Heart left ventricle (tissue), 16 donors: Measurements from ENCODE around the gene BEST1. TPM values are rescaled to one million over a fixed set of nuclear protein-coding genes. Genes with fewer than 3 reads are reported as not detected.

Experiments
- ATAC-seq, 4 donors: fragments of 200-7000 bp; cut with Tn5 transposase; one replicate each; pipeline ENCODE4 v1.9.1; 2020 to 2022; ENCODE audit warnings: moderate library complexity in 4 of 4, mild to moderate bottlenecking in 3 of 4, moderate number of reproducible peaks in 1 of 4
- DNase-seq, 5 donors: peaks; one replicate each; pipeline ENCODE4 v3.0.0-alpha.2; 2020
- H3K27ac ChIP-seq, 12 donors: fragments of 200-600 bp; sonication (generic) in 4 of 12; one replicate each; pipeline versions ENCODE4 v1.5.0 to v1.8.0; 2016 to 2022; ENCODE audit warnings: mild to moderate bottlenecking in 2 of 12
- H3K27me3 ChIP-seq, 9 donors: fragments of 200-600 bp; sonication (generic) in 2 of 9; one replicate each; pipeline versions ENCODE4 v1.5.1 to v1.8.0; 2016 to 2022; ENCODE audit warnings: mild to moderate bottlenecking in 3 of 9
- H3K36me3 ChIP-seq, 9 donors: fragments of 200-600 bp; sonication (generic) in 2 of 9; one replicate each; pipeline versions ENCODE4 v1.5.0 to v1.8.0; 2018 to 2022; ENCODE audit warnings: mild to moderate bottlenecking in 2 of 9
- H3K4me1 ChIP-seq, 12 donors: fragments of 200-600 bp; sonication (generic) in 4 of 12; one replicate each; pipeline versions ENCODE4 v1.5.0 to v1.8.0; 2016 to 2022; ENCODE audit warnings: mild to moderate bottlenecking in 3 of 12
- H3K4me3 ChIP-seq, 12 donors: fragments of 200-600 bp; sonication (generic) in 4 of 12; one replicate each; pipeline versions ENCODE4 v1.5.0 to v1.8.0; 2017 to 2022; ENCODE audit warnings: mild to moderate bottlenecking in 9 of 12, moderate library complexity in 4 of 12
- H3K9me3 ChIP-seq, 12 donors: fragments of 200-600 bp; sonication (generic) in 4 of 12; one replicate each; pipeline versions ENCODE4 v1.5.0 to v1.8.0; 2016 to 2022; ENCODE audit warnings: mild to moderate bottlenecking in 1 of 12
- CTCF ChIP-seq, 12 donors: fragments of 200-600 bp; sonication (generic) in 4 of 12; IDR thresholded peaks; one replicate each; pipeline versions ENCODE4 v1.5.0 to v1.8.0; 2018 to 2022; ENCODE audit warnings: antibody characterized with exemption in 12 of 12, mild to moderate bottlenecking in 5 of 12
- POLR2A ChIP-seq, 2 donors: fragments of 450-650 bp; IDR thresholded peaks; one replicate each; pipeline ENCODE4 v1.6.1; 2017; ENCODE audit warnings: antibody characterized with exemption in 2 of 2, mild to moderate bottlenecking in 2 of 2, moderate library complexity in 2 of 2
- WGBS, 4 donors: extraction: QIAGEN DNeasy Blood & Tissue Kit in 2 of 4; methylation state at CpG; one replicate each; pipeline versions ENCODE4 v1.1.5 to v1.1.7; 2013 to 2018; 5-methylcytosine and 5-hydroxymethylcytosine counted together
- intact Hi-C, 10 donors: fragments of 100-400 bp; cut with DNase I; formaldehyde crosslinking; loops; one replicate each; pipeline versions ENCODE4 v1.11.1 to v1.14.2; 2022
- polyA plus RNA-seq, 2 donors: library from polyadenylated mRNA; stranded (reverse); fragments of 200-250 nt; gene quantifications; one replicate each; pipeline ENCODE4 v1.2.3, GENCODE V29; 2013
- total RNA-seq, 9 donors: library from RNA; depleted of rRNA in 2 of 9; stranded (reverse); fragments of >200 nt in 2 of 9; fragmentation: NEBNext Ultra II Directional in 3 of 9; extraction: Animal tissue kit (Norgen Biotek cat#: 25700) in 3 of 9; gene quantifications; one replicate each; pipeline versions ENCODE4 v1.1.0 to v1.2.4, GENCODE V29; 2016 to 2023
- donor health status: ischemic (EF 13 %, LVEDD 7.1; RV severe dilation, severe dysfunction).
- donor health status: healthy with polysubstance abuse.
- donor health status: DM: no; HTN: yes; CAD: no.
- donor health status: DM: no; HTN: no; CAD: no.
- donor health status: ischemic (EF 25% LVEDD 6.9; RV normal size, moderate dysfunction).
- donor health status: ischemic (EF 25% LVEDD 5.7; RV mildly dilated, moderate dysfunction).
- donor health status: healthy.
- donor health status: DM: yes; HTN: yes; CAD: no.
- donor health status: ischemic (EF 35%, LVEDD 5.7; RV mildly dilated, moderate dysfunction).
- donor health status: nonischemic (EF 11% LVEDD 7.7; RV severe dilation, severe dysfunction).
- donor health status: DM: yes; HTN: yes; CAD: no.
- donor health status: PGD.
- donor health status: ischemic (EF 29% LVEDD 5.4; RV normal size, mild dysfunction).
- donor health status: nonischemic (EF 23%, LVEDD 6.1; RV moderate dilation, normal function).

Gene BEST1
- total and polyA plus RNA-seq, 11 donors = 0.64 to 4.4 (median 1.2) TPM

- intact Hi-C loops = no loop called here
- ATAC-seq (no peak), DNase-seq (peak in 3 of 5 donors; percentile 14 to 44 (median 14))
- Histone ChIP-seq H3K4me3 (no peak overlapping the region), H3K27me3 (no peaks in the 10 kb centered on the region), H3K9me3 (no peaks in the 10 kb centered on the region), H3K27ac (no peak overlapping the region), H3K36me3 (peaks cover 0 to 51% (median 15%) of the 10 kb centered on the region in 9 donors), H3K4me1 (peaks cover 0 to 42% (median 29%) of the 10 kb centered on the region in 12 donors)
- TF ChIP-seq POLR2A (IDR thresholded peaks at IDR 0.05) (no peak), CTCF (IDR thresholded peaks at IDR 0.05) (no peak)
- WGBS, 4 donors = 94 to 98% (median 96%) methylated on average over 17 to 19 of the region's 19 CpGs
Measured at GRCh38 chr11:61907282-61907681, 42.9 kb upstream of the BEST1 start.

- H3K27ac ChIP-seq = peak overlapping the region in 6 of 12 donors; percentile 15 to 71 (median 46)
- H3K9me3 ChIP-seq = no peaks in the 10 kb centered on the region
- TF ChIP-seq CTCF (IDR thresholded peaks at IDR 0.05) = no peak
- TF ChIP-seq POLR2A (IDR thresholded peaks at IDR 0.05) = no peak
- peak overlapping the region in 1 of 12 donors; percentile 26 for H3K4me3 ChIP-seq
- H3K36me3 ChIP-seq = peaks cover 0 to 48% (median 15%) of the 10 kb centered on the region in 9 donors
- H3K27me3 ChIP-seq = no peaks in the 10 kb centered on the region
- ATAC-seq (no peak), DNase-seq (peak in 3 of 5 donors; percentile 15 to 58 (median 21))
- WGBS, 4 donors = 89 to 94% (median 93%) methylated on average over 12 to 21 of the region's 21 CpGs
- H3K4me1 ChIP-seq = peaks cover 0 to 49% (median 31%) of the 10 kb centered on the region in 12 donors
- intact Hi-C loops = no loop called here
Measured at GRCh38 chr11:61907871-61908729, 42.1 kb upstream of the BEST1 start.

GRCh38 chr11:61908730-61909316 lies 41.3 kb upstream of the BEST1 start:
- intact Hi-C loops = no loop called here
- 50 to 63% (median 56%) methylated on average over 8 to 10 of the region's 10 CpGs for WGBS, 4 donors
- no peaks in the 10 kb centered on the region for H3K9me3 ChIP-seq
- TF ChIP-seq POLR2A (IDR thresholded peaks at IDR 0.05) (no peak), CTCF (IDR thresholded peaks at IDR 0.05) (no peak)
- H3K27ac ChIP-seq = peak overlapping the region in 8 of 12 donors; percentile 15 to 71 (median 46)
- ATAC-seq (peak in 3 of 4 donors; percentile 33 to 58 (median 52)), DNase-seq (peak; percentile 69 to 85 (median 72))
- no peaks in the 10 kb centered on the region for H3K27me3 ChIP-seq
- peaks cover 0 to 54% (median 31%) of the 10 kb centered on the region in 12 donors for H3K4me1 ChIP-seq
- peak overlapping the region in 1 of 12 donors; percentile 26 for H3K4me3 ChIP-seq
- peaks cover 0 to 43% (median 15%) of the 10 kb centered on the region in 9 donors for H3K36me3 ChIP-seq
